K562 (cell line): ENCODE measurements around the gene C10orf143.

ENCODE experiments used
- C11orf30 ChIP-seq: fragments of 450-650 bp; IDR thresholded peaks from 2 replicates; pipeline ENCODE4 v1.6.1; 2016; ENCODE audit warnings: low read depth, mild to moderate bottlenecking
- REST ChIP-seq, 2 experiments: fragments of 450-650 bp; formaldehyde crosslinking in 1 of 2; IDR thresholded peaks; 2 replicates each; pipeline versions ENCODE4 v1.4.0 to v1.6.1; 2014 to 2020; ENCODE audit warnings: mild to moderate bottlenecking in 2 of 2, borderline replicate concordance in 1 of 2, low read depth in 1 of 2
- ZBTB9 ChIP-seq: fragments of 450-650 bp; formaldehyde crosslinking; IDR thresholded peaks from 2 replicates; pipeline ENCODE4 v1.4.0; 2020; ENCODE audit warnings: mild to moderate bottlenecking, moderate library complexity
- ZNF282 ChIP-seq: sonication (generic); formaldehyde crosslinking; IDR thresholded peaks from 2 replicates; pipeline ENCODE4 v1.8.1; 2023; ENCODE audit warnings: missing genetic modification reagents

GRCh38 chr10:130128922-130129321 is 18.3 kb upstream of the C10orf143 start:
- no peak for TF ChIP-seq ZNF282 (CRISPR knock-in tag)
- TF ChIP-seq C11orf30: no peak
- no peak for TF ChIP-seq ZBTB9 (CRISPR knock-in tag)
- TF ChIP-seq REST (IDR thresholded peaks at IDR 0.05; ENCODE audit: borderline replicate concordance): no peak
- TF ChIP-seq REST (CRISPR knock-in tag; IDR thresholded peaks at IDR 0.05; ENCODE audit: low read depth): no peak
